A549 treated with CpdA at 1 μM for 4 hours (cell line): ENCODE measurements around the gene SERPINB3. TPM values are rescaled to one million over a fixed set of nuclear protein-coding genes. Genes with fewer than 3 reads are reported as not detected.

ENCODE experiments used
- total RNA-seq: library from RNA; stranded (reverse); fragments of 200-300 nt; extraction: Qiagen RNA extraction; gene quantifications from 5 replicates; pipeline ENCODE4 v1.2.3, GENCODE V29; 2022; ENCODE audit warnings: low read depth

The SERPINB3 gene
- total RNA-seq = 0.09 to 0.26 TPM (median 0.17 TPM) in 4 of 5 replicates, not detected in the other

DNA sequence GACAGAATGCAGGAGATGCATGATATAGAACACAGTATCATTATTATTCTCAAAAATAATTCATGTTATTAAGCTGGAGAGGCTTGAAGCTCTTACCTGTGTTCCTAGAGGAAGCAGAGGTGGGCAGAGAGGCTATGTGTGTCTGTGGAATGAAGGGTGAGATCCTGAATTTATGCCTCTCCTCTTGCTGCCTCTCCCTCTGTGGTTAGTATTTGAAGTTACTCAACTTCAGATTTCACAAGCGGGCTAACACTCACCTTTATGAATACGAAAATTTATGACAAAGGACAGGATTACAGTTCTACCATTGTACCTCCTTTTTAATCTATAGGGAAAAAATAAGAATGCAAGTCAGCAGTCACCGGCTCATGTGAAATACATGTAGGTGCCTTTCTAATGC is at the start of gene SERPINB3:
Gene SERPINB3 (minus strand): TSS at position 144 of the 400 bp plus-strand sequence. CDS start 677 bp downstream, outside the sequence.

DNA sequence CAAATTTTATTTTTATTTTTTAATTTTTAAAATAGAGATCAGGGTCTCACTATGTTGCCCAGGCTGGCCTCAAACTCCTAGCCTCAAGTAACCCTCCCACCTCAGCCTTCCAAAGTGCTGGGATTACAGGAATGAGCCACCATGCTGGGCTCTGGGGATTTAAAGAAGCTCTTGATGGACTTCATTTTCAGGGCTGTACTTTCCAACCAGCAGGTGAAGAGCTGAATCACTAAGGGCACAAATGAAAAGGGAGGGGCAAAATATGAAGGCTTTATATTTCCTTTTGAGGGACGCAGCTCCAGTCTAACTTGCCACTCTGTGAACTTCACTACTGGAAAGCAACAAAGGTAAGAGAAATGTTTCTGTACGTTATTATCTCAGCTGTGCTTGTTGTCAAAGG is 41.0 kb upstream of the SERPINB3 start, which contains the start of gene SERPINB11:
Gene SERPINB11 (plus strand): TSS at position 301 of the 400 bp plus-strand sequence. CDS start 7,234 bp downstream, outside the sequence.

DNA sequence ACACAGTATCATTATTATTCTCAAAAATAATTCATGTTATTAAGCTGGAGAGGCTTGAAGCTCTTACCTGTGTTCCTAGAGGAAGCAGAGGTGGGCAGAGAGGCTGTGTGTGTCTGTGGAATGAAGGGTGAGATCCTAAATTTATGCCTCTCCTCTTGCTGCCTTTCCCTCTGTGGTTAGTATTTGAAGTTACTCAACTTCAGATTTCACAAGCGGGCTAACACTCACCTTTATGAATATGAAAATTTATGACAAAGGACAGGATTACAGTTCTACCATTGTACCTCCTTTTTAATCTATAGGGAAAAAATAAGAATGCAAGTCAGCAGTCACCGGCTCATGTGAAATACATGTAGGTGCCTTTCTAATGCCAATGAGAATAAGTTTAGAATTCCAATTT is 17.6 kb downstream of the SERPINB3 start, which contains the start of gene SERPINB4:
Gene SERPINB4 (minus strand): TSS at position 115 of the 400 bp plus-strand sequence. CDS start 679 bp downstream, outside the sequence.

Other genes with a start within 250 kb of the SERPINB3 start
- 19.7 to 25.0 TPM (median 20.9 TPM) in 5 replicates for gene VPS4B, start 239.4 kb downstream of the SERPINB3 start, total RNA-seq
- gene SERPINB5, start 184.9 kb downstream of the SERPINB3 start, total RNA-seq = 0.07 to 0.16 TPM (median 0.10 TPM) in 4 of 5 replicates, not detected in the other
- not detected in 5 replicates for gene SERPINB12, start 119.5 kb downstream of the SERPINB3 start, total RNA-seq
- gene SERPINB13, start 74.5 kb downstream of the SERPINB3 start, total RNA-seq = not detected in 5 replicates
- gene SERPINB4, start 17.6 kb downstream of the SERPINB3 start, total RNA-seq = 0.16 to 0.26 TPM (median 0.20 TPM) in 5 replicates
- 0.11 TPM in 1 of 5 replicates, not detected in the others for gene SERPINB11, start 41.1 kb upstream of the SERPINB3 start, total RNA-seq
- 1.7 to 3.3 TPM (median 2.8 TPM) in 5 replicates for gene SERPINB7, start 113.5 kb upstream of the SERPINB3 start, total RNA-seq
- gene SERPINB2, start 225.8 kb upstream of the SERPINB3 start, total RNA-seq = 0.06 to 0.08 TPM (median 0.07 TPM) in 3 of 5 replicates, not detected in the others
- not detected in 5 replicates for gene SERPINB10, start 246.1 kb upstream of the SERPINB3 start, total RNA-seq